ENCODE measurements around the gene MRPL49. TPM values are rescaled to one million over a fixed set of nuclear protein-coding genes. Genes with fewer than 3 reads are reported as not detected.

The MRPL49 gene
- total and polyA plus RNA-seq, 2 of the 13 experiments (the other 11 are each of a cell fraction or from before 2014, with no cell fraction given): 39.2 to 53.3 TPM

DNA sequence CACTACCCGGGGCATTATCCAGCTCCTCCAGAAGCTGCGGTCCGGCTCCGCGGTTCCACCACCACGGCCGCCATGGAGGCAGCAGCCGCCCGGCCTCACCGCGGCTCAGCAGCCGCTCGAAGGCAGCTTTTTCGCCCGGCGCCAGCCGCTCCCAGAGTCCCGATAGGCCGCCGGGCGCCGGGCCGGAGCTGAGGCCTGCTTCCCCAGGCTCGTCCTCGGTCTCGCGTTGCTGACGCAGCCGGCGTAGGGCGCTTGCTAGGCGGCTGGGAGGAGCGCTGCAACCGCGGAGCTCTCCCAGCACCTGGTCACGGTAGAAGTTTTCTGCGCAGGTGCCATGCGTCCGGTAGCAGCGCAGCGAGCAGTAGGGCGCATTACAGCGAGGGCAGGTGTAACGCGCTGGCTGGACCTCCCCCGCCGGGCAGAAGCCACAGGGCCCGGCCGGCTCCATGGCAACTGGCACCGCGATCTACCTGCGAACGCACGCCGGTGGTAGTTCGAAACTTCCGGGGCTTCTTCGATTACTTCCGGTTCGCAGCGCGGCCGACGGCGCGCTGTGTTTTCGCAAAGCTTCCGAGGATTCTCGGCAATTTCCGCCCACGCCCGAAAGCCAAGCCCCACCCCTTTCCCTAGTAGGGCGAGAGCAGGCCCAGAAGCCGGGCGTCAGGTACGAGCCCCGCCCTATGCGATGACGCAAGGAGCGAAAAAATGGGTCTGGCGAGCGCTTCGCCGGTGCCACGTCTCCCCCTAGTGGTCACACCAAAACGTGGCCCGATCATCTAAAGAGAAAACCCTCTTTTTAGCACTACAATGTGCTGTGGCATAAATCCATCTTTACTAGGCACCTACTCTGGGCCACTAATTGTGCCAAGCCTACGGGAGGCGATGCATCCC lies 4.7 kb upstream of the MRPL49 start, which contains the start of gene ZNHIT2 (continued):
- TF ChIP-seq, protein P1, sequence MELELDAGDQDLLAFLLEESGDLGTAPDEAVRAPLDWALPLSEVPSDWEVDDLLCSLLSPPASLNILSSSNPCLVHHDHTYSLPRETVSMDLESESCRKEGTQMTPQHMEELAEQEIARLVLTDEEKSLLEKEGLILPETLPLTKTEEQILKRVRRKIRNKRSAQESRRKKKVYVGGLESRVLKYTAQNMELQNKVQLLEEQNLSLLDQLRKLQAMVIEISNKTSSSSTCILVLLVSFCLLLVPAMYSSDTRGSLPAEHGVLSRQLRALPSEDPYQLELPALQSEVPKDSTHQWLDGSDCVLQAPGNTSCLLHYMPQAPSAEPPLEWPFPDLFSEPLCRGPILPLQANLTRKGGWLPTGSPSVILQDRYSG (CRISPR knock-in tag; IDR thresholded peaks at IDR 0.05): no peak
- TF ChIP-seq BHLHE40 (IDR thresholded peaks at IDR 0.05; ENCODE audit: low read length) (peak; percentile 55; the same call in 1 of the 2 replicates), ZNF510 (CRISPR knock-in tag; IDR thresholded peaks at IDR 0.05; ENCODE audit: low read depth) (no peak), ZFX (CRISPR knock-in tag; IDR thresholded peaks at IDR 0.05; ENCODE audit: low read depth) (peak; percentile 99), ZNF350 (CRISPR knock-in tag; IDR thresholded peaks at IDR 0.05; ENCODE audit: borderline replicate concordance, low read depth) (peak; percentile 77; the same call in 1 of the 2 replicates), HNF4A (CRISPR knock-in tag; IDR thresholded peaks at IDR 0.05) (peak; percentile 13; the same call in 1 of the 2 replicates), ATF7 (IDR thresholded peaks at IDR 0.05) (peak; percentile 72), ATF7 (CRISPR knock-in tag; IDR thresholded peaks at IDR 0.05) (peak; percentile 83), MEF2D (CRISPR knock-in tag; IDR thresholded peaks at IDR 0.05) (peak; percentile 75), SIN3B (IDR thresholded peaks at IDR 0.05; ENCODE audit: low read length) (no peak; the same call in 1 of the 2 replicates), KDM5B (CRISPR knock-in tag; IDR thresholded peaks at IDR 0.05; ENCODE audit: borderline replicate concordance) (no peak; the same call in 1 of the 2 replicates), FOXP1 (IDR thresholded peaks at IDR 0.05) (no peak), FOXP1 (CRISPR knock-in tag; IDR thresholded peaks at IDR 0.05) (no peak), RBM39 (IDR thresholded peaks at IDR 0.05; ENCODE audit: low read depth, low read length, poor library complexity, severe bottlenecking) (peak; percentile 46)
- TF ChIP-seq, protein P2, sequence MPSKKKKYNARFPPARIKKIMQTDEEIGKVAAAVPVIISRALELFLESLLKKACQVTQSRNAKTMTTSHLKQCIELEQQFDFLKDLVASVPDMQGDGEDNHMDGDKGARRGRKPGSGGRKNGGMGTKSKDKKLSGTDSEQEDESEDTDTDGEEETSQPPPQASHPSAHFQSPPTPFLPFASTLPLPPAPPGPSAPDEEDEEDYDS (CRISPR knock-in tag; IDR thresholded peaks at IDR 0.05): peak; percentile 40; the same call in 1 of the 2 replicates
- TF ChIP-seq, protein P3, sequence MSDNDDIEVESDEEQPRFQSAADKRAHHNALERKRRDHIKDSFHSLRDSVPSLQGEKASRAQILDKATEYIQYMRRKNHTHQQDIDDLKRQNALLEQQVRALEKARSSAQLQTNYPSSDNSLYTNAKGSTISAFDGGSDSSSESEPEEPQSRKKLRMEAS (IDR thresholded peaks at IDR 0.05): peak; percentile 81
- TF ChIP-seq, protein P4, sequence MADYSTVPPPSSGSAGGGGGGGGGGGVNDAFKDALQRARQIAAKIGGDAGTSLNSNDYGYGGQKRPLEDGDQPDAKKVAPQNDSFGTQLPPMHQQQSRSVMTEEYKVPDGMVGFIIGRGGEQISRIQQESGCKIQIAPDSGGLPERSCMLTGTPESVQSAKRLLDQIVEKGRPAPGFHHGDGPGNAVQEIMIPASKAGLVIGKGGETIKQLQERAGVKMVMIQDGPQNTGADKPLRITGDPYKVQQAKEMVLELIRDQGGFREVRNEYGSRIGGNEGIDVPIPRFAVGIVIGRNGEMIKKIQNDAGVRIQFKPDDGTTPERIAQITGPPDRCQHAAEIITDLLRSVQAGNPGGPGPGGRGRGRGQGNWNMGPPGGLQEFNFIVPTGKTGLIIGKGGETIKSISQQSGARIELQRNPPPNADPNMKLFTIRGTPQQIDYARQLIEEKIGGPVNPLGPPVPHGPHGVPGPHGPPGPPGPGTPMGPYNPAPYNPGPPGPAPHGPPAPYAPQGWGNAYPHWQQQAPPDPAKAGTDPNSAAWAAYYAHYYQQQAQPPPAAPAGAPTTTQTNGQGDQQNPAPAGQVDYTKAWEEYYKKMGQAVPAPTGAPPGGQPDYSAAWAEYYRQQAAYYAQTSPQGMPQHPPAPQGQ (CRISPR knock-in tag; IDR thresholded peaks at IDR 0.05; ENCODE audit: borderline replicate concordance): no peak
- TF ChIP-seq, protein P5, sequence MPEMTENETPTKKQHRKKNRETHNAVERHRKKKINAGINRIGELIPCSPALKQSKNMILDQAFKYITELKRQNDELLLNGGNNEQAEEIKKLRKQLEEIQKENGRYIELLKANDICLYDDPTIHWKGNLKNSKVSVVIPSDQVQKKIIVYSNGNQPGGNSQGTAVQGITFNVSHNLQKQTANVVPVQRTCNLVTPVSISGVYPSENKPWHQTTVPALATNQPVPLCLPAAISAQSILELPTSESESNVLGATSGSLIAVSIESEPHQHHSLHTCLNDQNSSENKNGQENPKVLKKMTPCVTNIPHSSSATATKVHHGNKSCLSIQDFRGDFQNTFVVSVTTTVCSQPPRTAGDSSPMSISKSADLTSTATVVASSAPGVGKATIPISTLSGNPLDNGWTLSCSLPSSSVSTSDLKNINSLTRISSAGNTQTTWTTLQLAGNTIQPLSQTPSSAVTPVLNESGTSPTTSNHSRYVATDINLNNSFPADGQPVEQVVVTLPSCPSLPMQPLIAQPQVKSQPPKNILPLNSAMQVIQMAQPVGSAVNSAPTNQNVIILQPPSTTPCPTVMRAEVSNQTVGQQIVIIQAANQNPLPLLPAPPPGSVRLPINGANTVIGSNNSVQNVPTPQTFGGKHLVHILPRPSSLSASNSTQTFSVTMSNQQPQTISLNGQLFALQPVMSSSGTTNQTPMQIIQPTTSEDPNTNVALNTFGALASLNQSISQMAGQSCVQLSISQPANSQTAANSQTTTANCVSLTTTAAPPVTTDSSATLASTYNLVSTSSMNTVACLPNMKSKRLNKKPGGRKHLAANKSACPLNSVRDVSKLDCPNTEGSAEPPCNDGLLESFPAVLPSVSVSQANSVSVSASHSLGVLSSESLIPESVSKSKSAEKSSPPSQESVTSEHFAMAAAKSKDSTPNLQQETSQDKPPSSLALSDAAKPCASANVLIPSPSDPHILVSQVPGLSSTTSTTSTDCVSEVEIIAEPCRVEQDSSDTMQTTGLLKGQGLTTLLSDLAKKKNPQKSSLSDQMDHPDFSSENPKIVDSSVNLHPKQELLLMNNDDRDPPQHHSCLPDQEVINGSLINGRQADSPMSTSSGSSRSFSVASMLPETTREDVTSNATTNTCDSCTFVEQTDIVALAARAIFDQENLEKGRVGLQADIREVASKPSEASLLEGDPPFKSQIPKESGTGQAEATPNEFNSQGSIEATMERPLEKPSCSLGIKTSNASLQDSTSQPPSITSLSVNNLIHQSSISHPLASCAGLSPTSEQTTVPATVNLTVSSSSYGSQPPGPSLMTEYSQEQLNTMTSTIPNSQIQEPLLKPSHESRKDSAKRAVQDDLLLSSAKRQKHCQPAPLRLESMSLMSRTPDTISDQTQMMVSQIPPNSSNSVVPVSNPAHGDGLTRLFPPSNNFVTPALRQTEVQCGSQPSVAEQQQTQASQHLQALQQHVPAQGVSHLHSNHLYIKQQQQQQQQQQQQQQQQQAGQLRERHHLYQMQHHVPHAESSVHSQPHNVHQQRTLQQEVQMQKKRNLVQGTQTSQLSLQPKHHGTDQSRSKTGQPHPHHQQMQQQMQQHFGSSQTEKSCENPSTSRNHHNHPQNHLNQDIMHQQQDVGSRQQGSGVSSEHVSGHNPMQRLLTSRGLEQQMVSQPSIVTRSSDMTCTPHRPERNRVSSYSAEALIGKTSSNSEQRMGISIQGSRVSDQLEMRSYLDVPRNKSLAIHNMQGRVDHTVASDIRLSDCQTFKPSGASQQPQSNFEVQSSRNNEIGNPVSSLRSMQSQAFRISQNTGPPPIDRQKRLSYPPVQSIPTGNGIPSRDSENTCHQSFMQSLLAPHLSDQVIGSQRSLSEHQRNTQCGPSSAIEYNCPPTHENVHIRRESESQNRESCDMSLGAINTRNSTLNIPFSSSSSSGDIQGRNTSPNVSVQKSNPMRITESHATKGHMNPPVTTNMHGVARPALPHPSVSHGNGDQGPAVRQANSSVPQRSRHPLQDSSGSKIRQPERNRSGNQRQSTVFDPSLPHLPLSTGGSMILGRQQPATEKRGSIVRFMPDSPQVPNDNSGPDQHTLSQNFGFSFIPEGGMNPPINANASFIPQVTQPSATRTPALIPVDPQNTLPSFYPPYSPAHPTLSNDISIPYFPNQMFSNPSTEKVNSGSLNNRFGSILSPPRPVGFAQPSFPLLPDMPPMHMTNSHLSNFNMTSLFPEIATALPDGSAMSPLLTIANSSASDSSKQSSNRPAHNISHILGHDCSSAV (CRISPR knock-in tag; IDR thresholded peaks at IDR 0.05; ENCODE audit: borderline replicate concordance): no peak

Measured in HepG2 (cell line).